Mesenchymal stem cell (in vitro differentiated cells and primary cell): ENCODE results near the gene FMNL1.
A peak's percentile ranks its signal among the peaks of the same experiment; 100 is the strongest.

Experiments used
- DNase-seq: peaks from one replicate; pipeline ENCODE4 v3.0.0-alpha.2; 2013
- H2AFZ ChIP-seq: one replicate; pipeline ENCODE4 v1.6.1; 2013; ENCODE audit warnings: low read depth, mild to moderate bottlenecking, control low read depth, inconsistent platforms, low read length, moderate library complexity
- H2AK5ac ChIP-seq: 2 replicates; pipeline ENCODE4 v1.6.1; 2013; ENCODE audit warnings: low read length, moderate library complexity, mild to moderate bottlenecking, inconsistent platforms; ENCODE audit not compliant: severe bottlenecking
- H2BK120ac ChIP-seq: one replicate; pipeline ENCODE4 v1.6.1; 2013; ENCODE audit warnings: low read depth, mild to moderate bottlenecking, inconsistent platforms, low read length, moderate library complexity
- H2BK12ac ChIP-seq, 2 experiments: one replicate each; pipeline ENCODE4 v1.6.1; 2013; ENCODE audit warnings: inconsistent platforms in 2 of 2, low read length in 2 of 2, mild to moderate bottlenecking in 2 of 2, moderate library complexity in 2 of 2, control low read depth in 1 of 2
- H2BK15ac ChIP-seq: one replicate; pipeline ENCODE4 v1.6.1; 2013; ENCODE audit warnings: mild to moderate bottlenecking, low read depth, inconsistent platforms; ENCODE audit not compliant: poor library complexity, severe bottlenecking
- H2BK5ac ChIP-seq: 2 replicates; pipeline ENCODE4 v1.6.1; 2013; ENCODE audit warnings: low read depth, mild to moderate bottlenecking, low read length, control low read depth, inconsistent platforms; ENCODE audit not compliant: poor library complexity, severe bottlenecking
- H3K14ac ChIP-seq, 2 experiments: one replicate each; pipeline ENCODE4 v1.6.1; 2013; ENCODE audit warnings: inconsistent platforms in 2 of 2, low read length in 2 of 2, control low read depth in 1 of 2, mild to moderate bottlenecking in 1 of 2, moderate library complexity in 1 of 2
- H3K18ac ChIP-seq, 2 experiments: one replicate each; pipeline ENCODE4 v1.6.1; 2013; ENCODE audit warnings: inconsistent platforms in 2 of 2, low read length in 2 of 2, control low read depth in 1 of 2, low read depth in 1 of 2, mild to moderate bottlenecking in 1 of 2
- H3K23ac ChIP-seq, 2 experiments: one replicate each; pipeline ENCODE4 v1.6.1; 2013; ENCODE audit warnings: inconsistent platforms in 2 of 2, low read length in 2 of 2, mild to moderate bottlenecking in 2 of 2, moderate library complexity in 2 of 2, control low read depth in 1 of 2
- H3K27ac ChIP-seq: 2 replicates; pipeline ENCODE4 v1.5.1; 2013; ENCODE audit warnings: mild to moderate bottlenecking, moderate library complexity, low read length, control low read depth, inconsistent platforms; ENCODE audit not compliant: poor library complexity, severe bottlenecking
- H3K27me3 ChIP-seq, 2 experiments: 2 replicates each; pipeline versions ENCODE4 v1.6.1 to v1.7.0; 2013; ENCODE audit warnings: low read length in 2 of 2, mild to moderate bottlenecking in 2 of 2, moderate library complexity in 2 of 2, control low read depth in 1 of 2, inconsistent platforms in 1 of 2; ENCODE audit not compliant: control insufficient read depth in 1 of 2, insufficient read depth in 1 of 2
- H3K36me3 ChIP-seq, 2 experiments: 2 replicates each; pipeline versions ENCODE4 v1.6.1 to v1.7.0; 2013; ENCODE audit warnings: low read length in 2 of 2, control low read depth in 1 of 2, inconsistent platforms in 1 of 2, low read depth in 1 of 2, mild to moderate bottlenecking in 1 of 2; ENCODE audit not compliant: insufficient read depth in 2 of 2, control insufficient read depth in 1 of 2
- H3K4ac ChIP-seq, 2 experiments: one replicate each; pipeline ENCODE4 v1.6.1; 2013; ENCODE audit warnings: inconsistent platforms in 2 of 2, low read length in 2 of 2, mild to moderate bottlenecking in 2 of 2, moderate library complexity in 2 of 2, control low read depth in 1 of 2, low read depth in 1 of 2
- H3K4me1 ChIP-seq: 2 replicates; pipeline ENCODE4 v1.6.1; 2013; ENCODE audit warnings: low read depth, low read length, control low read depth; ENCODE audit not compliant: control insufficient read depth, insufficient read depth
- H3K4me2 ChIP-seq: 2 replicates; pipeline ENCODE4 v1.6.1; 2013; ENCODE audit warnings: low read length, mild to moderate bottlenecking, inconsistent platforms; ENCODE audit not compliant: poor library complexity, severe bottlenecking
- H3K4me3 ChIP-seq, 2 experiments: 2 replicates each; pipeline versions ENCODE4 v1.5.1 to v1.7.0; 2013; ENCODE audit warnings: low read length in 2 of 2, mild to moderate bottlenecking in 2 of 2, control low read depth in 1 of 2, low read depth in 1 of 2; ENCODE audit not compliant: insufficient read depth in 1 of 2
- H3K79me1 ChIP-seq: replicated peaks from 2 replicates; pipeline ENCODE4 v1.6.1; 2013; ENCODE audit warnings: mild to moderate bottlenecking, control low read depth, low read length, inconsistent platforms; ENCODE audit not compliant: poor library complexity, severe bottlenecking
- H3K9ac ChIP-seq: 2 replicates; pipeline ENCODE4 v1.7.0; 2013; ENCODE audit warnings: mild to moderate bottlenecking, low read length, moderate library complexity
- H3K9me3 ChIP-seq: 2 replicates; pipeline ENCODE4 v1.7.0; 2013; ENCODE audit warnings: mild to moderate bottlenecking, low read length; ENCODE audit not compliant: control insufficient read depth
- H4K8ac ChIP-seq: one replicate; pipeline ENCODE4 v1.6.1; 2013; ENCODE audit warnings: inconsistent platforms, mild to moderate bottlenecking, low read length, moderate library complexity
- H4K91ac ChIP-seq: one replicate; pipeline ENCODE4 v1.6.1; 2013; ENCODE audit warnings: mild to moderate bottlenecking, low read length, inconsistent platforms
- WGBS: methylation state at CpG from one replicate; pipeline ENCODE4 v1.1.7; 2013; ENCODE audit warnings: mixed read lengths; 5-methylcytosine and 5-hydroxymethylcytosine counted together

The FMNL1 gene

DNA sequence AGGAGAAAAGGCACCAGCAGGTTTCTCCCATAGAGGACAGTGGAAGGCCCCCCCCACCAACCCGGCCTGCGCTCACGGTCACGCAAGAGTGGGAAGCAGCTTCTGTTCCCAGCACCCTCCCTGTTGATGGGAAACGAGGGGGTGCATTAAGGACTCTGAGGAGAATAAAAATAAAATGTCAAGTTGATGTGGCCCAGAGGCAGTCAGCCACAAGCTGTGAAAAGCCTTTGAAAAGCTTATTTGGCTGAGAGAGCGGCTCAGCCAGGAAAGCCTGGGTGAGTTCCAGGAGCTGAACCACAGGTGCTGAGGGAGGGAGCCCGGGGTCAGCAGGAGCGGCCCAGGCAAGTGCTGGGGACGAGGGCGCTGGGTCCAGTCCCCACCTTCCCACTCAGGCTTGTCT, 67.1 kb downstream of the FMNL1 start:
- Histone ChIP-seq H3K23ac (no peak overlapping the region), H2AK5ac (peak overlapping the region; percentile 51), H3K27me3 (no peaks in the 10 kb centered on the region), H3K14ac (no peak overlapping the region), H2BK15ac (no peak overlapping the region), H3K9ac (no peak overlapping the region), H2AFZ (no peak overlapping the region), H3K4me2 (no peak overlapping the region), H3K9me3 (no peaks in the 10 kb centered on the region), H3K18ac (no peak overlapping the region), H2BK5ac (no peak overlapping the region), H3K4me1 (peaks cover 54% of the 10 kb centered on the region), H3K27ac (no peak overlapping the region), H4K8ac (no peak overlapping the region), H2BK120ac (no peak overlapping the region), H3K4me3 (no peak overlapping the region), H3K79me1 (peaks cover 8% of the 10 kb centered on the region), H3K36me3 (peaks cover 61 to 79% of the 10 kb centered on the region in 2 experiments), H2BK12ac (no peak overlapping the region), H4K91ac (no peak overlapping the region), H3K4ac (no peak overlapping the region)
- WGBS, result 89% methylated on average over 10 of the region's 10 CpGs
- DNase-seq, result no peak

DNA sequence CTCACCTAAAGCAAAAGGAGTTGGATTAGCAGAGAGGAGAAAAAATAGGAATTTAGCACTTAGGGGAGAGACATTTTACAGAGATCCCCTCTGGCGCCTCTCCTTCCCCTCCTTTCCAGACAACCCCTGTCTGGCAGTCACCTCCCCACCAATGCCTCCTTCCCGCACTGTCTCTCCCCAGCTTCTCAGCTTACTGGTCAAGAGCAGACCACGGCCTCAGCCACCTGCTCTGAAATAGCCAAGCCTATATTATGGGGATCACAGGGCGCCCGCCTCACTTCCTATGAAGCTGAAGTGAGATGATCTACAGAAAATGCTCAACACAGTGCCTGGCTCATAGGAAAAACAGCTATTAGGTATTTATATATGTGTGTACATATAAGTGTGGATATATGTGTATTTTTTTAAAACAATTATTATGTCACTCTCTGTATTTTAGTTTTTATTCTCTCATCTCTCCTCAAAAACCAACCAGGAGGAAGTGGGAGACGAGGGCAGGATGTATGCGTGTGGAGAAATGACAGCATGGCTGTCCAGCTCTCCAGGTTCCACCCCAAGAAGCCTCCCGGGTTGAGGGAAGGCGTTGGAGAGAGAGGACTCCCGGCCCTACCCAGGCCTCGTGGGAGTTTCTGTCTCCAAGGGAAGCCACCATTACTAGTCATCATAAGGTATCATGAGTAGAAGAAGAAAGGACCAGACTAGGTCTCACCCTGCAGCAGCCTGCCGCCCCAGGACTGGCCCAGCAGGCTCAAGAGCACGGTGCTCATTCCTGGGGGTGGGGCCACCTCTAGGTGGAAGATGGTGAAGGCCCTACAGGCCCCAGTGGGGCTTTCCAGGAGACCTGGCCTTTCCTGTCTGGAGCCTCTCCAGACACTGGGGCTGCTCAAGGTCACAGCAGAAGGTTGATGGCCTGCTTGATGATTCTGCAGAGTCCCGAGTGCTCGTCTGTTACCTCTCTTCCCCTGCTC, 67.9 kb downstream of the FMNL1 start:
- no peak overlapping the region for H4K8ac ChIP-seq
- H3K4ac ChIP-seq, result no peak overlapping the region
- H3K4me1 ChIP-seq, result peaks cover 51% of the 10 kb centered on the region
- no peak overlapping the region for H3K18ac ChIP-seq
- no peak overlapping the region for H3K23ac ChIP-seq
- DNase-seq, result no peak
- no peak overlapping the region for H2BK5ac ChIP-seq
- peaks cover 7% of the 10 kb centered on the region for H3K79me1 ChIP-seq
- H3K9me3 ChIP-seq, result no peaks in the 10 kb centered on the region
- no peak overlapping the region for H3K27ac ChIP-seq
- no peaks in the 10 kb centered on the region for H3K27me3 ChIP-seq
- H4K91ac ChIP-seq, result no peak overlapping the region
- no peak overlapping the region for H3K4me3 ChIP-seq
- 97% methylated on average over 12 of the region's 15 CpGs for WGBS
- no peak overlapping the region for H3K14ac ChIP-seq
- no peak overlapping the region for H2BK15ac ChIP-seq
- no peak overlapping the region for H2AK5ac ChIP-seq
- H2BK120ac ChIP-seq, result no peak overlapping the region
- H3K4me2 ChIP-seq, result no peak overlapping the region
- no peak overlapping the region for H3K9ac ChIP-seq
- no peak overlapping the region for H2BK12ac ChIP-seq
- H2AFZ ChIP-seq, result no peak overlapping the region
- peaks cover 54 to 71% of the 10 kb centered on the region in 2 experiments for H3K36me3 ChIP-seq

DNA sequence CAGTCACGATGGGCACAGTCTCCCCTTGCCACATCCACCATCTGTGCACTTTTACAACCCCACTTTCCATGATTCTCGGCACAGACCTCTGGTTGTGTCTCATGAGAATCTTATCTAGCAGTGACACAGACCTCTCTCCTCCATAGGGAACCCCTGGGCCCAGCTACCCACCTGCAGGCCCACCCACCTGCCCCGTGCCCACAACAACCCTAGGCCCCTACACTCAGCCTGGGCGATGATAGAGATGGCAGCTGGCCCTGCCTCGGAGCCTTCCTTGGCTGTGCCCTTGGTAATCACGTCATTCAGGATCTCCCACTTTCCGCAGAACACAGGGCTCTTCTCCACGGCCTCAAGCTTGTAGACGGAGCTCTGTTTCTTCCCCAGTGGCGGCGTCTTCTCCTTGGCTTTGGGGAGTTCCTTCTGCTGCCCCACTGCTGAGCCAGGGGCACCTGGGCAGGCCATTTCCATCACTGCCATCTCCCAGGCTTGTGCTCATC, 68.6 kb downstream of the FMNL1 start:
- H2AK5ac ChIP-seq, result no peak overlapping the region
- H3K27ac ChIP-seq, result no peak overlapping the region
- 94% methylated on average over 11 of the region's 11 CpGs for WGBS
- H3K27me3 ChIP-seq, result no peaks in the 10 kb centered on the region
- no peaks in the 10 kb centered on the region for H3K9me3 ChIP-seq
- H3K18ac ChIP-seq, result no peak overlapping the region
- H3K79me1 ChIP-seq, result peaks cover 3% of the 10 kb centered on the region
- H2BK120ac ChIP-seq, result no peak overlapping the region
- peaks cover 50% of the 10 kb centered on the region for H3K4me1 ChIP-seq
- no peak overlapping the region for H4K8ac ChIP-seq
- no peak overlapping the region for H2BK12ac ChIP-seq
- H3K4me2 ChIP-seq, result no peak overlapping the region
- no peak overlapping the region for H3K9ac ChIP-seq
- DNase-seq, result no peak
- H3K14ac ChIP-seq, result no peak overlapping the region
- H3K23ac ChIP-seq, result no peak overlapping the region
- H3K4me3 ChIP-seq, result no peak overlapping the region
- H3K4ac ChIP-seq, result no peak overlapping the region
- no peak overlapping the region for H2BK15ac ChIP-seq
- no peak overlapping the region for H4K91ac ChIP-seq
- H2AFZ ChIP-seq, result no peak overlapping the region
- peaks cover 46 to 64% of the 10 kb centered on the region in 2 experiments for H3K36me3 ChIP-seq
- H2BK5ac ChIP-seq, result no peak overlapping the region

DNA sequence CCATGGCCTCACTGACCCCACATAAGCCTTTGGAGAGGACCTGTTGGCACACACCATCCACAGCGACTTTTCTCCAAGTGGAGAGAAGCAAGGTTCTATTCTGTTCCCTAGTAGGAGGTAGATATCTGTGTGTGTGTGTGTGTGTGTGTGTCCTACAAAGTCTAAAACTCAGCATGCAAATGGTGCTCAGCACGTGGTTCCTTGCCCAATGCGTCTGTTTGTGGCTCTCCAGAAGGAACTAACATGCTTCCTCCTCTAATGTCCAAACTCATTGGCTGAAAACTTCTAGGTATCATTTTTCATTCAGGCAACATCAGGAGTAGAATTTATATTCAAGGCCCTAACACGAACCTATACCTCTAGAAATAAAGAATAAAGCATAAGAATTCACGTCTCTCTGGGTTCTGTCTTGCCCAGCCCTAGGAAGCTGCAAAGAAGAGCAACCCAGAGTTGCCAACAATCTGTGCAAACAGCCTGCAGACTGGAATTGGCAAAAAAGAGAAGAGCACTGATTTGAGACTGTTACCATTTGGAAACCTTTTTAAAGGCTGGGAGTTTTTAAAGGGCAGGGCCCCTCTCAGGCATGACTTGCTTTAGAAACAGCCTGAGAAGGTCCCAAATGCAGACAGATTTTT, 69.6 kb downstream of the FMNL1 start:
- Histone ChIP-seq H3K79me1 (peaks cover 3% of the 10 kb centered on the region), H2BK12ac (no peak overlapping the region), H3K4me2 (no peak overlapping the region), H2AFZ (no peak overlapping the region), H3K36me3 (peaks cover 40 to 60% of the 10 kb centered on the region in 2 experiments), H3K4me3 (no peak overlapping the region), H4K8ac (no peak overlapping the region), H2BK15ac (no peak overlapping the region), H3K18ac (no peak overlapping the region), H3K9ac (no peak overlapping the region), H2BK120ac (no peak overlapping the region), H3K27me3 (no peaks in the 10 kb centered on the region), H2BK5ac (no peak overlapping the region), H3K9me3 (no peaks in the 10 kb centered on the region), H2AK5ac (no peak overlapping the region), H4K91ac (no peak overlapping the region), H3K27ac (peak overlapping the region; percentile 4), H3K23ac (no peak overlapping the region), H3K4ac (no peak overlapping the region), H3K4me1 (peaks cover 53% of the 10 kb centered on the region), H3K14ac (no peak overlapping the region)
- WGBS, result 97% methylated on average over 5 of the region's 5 CpGs
- DNase-seq, result no peak
